22Rv1 (cell line): ENCODE measurements around the gene HNRNPDL.
"Not testable (repeated sequence)": the region's sequence is repeated elsewhere in the genome, so short reads cannot be mapped to it uniquely, and the experiment has no call there.

ENCODE experiments used
- CTCF ChIP-seq: fragments of 450-650 bp; IDR thresholded peaks from 2 replicates; pipeline ENCODE4 v1.5.1; 2017; ENCODE audit warnings: mild to moderate bottlenecking
- ZFX ChIP-seq: fragments of 450-650 bp; IDR thresholded peaks from 2 replicates; pipeline ENCODE4 v1.6.1; 2017; ENCODE audit warnings: antibody characterized with exemption, borderline replicate concordance

GRCh38 chr4:82386312-82386711 lies 44.0 kb downstream of the HNRNPDL start:
- not testable (repeated sequence) for TF ChIP-seq CTCF, ZFX
